K562 (cell line): ENCODE results near the gene UCHL5. TPM values are rescaled to one million over a fixed set of nuclear protein-coding genes. Genes with fewer than 3 reads are reported as not detected.

ENCODE experiments used
- COPS2 ChIP-seq: fragments of 450-650 bp; conservative IDR thresholded peaks from 2 replicates; pipeline ENCODE4 v1.6.1; 2016; ENCODE audit warnings: mild to moderate bottlenecking, moderate library complexity
- ELF4 ChIP-seq: fragments of 450-650 bp; formaldehyde crosslinking; IDR thresholded peaks from 2 replicates; pipeline ENCODE4 v1.4.0; 2022; ENCODE audit warnings: missing genetic modification characterization
- TSHZ1 ChIP-seq: fragments of 250-450 bp; sonication (Bioruptor Pico); IDR thresholded peaks from 2 replicates; pipeline ENCODE4 v1.4.0; 2020; ENCODE audit warnings: mild to moderate bottlenecking, moderate library complexity
- ZNF277 ChIP-seq: fragments of 250-450 bp; sonication (Bioruptor Pico); IDR thresholded peaks from 2 replicates; pipeline ENCODE4 v1.8.0; 2022; ENCODE audit warnings: inconsistent platforms, mild to moderate bottlenecking, moderate library complexity, borderline replicate concordance
- ZNF280A ChIP-seq: fragments of 450-650 bp; IDR thresholded peaks from 2 replicates; pipeline ENCODE4 v1.6.1; 2018; ENCODE audit warnings: mild to moderate bottlenecking, low read depth; ENCODE audit not compliant: partially characterized antibody
- polyA plus RNA-seq, 8 experiments: library from polyadenylated mRNA; depleted of rRNA in 4 of 8; stranded (reverse) in 5 of 8; unstranded in 3 of 8; fragments of >200 nt; fragmentation: Nextera tagmentation in 2 of 8; fragmentation: Illumina TruSeq in 1 of 8; extraction: Ambion mirVana in 2 of 8; extraction: Trizol in 1 of 8; gene quantifications; 2 replicates each; pipeline versions ENCODE4 v1.2.1 to v1.2.3, GENCODE V29; 2011 to 2014; ENCODE audit warnings: inconsistent platforms in 1 of 8, missing spikeins in 1 of 8
- total RNA-seq, 7 experiments: library from RNA; depleted of rRNA in 6 of 7; stranded (reverse); fragments of >200 nt in 6 of 7; fragmentation: Illumina TruSeq in 2 of 7; extraction: Trizol in 2 of 7; gene quantifications; 2 replicates each; pipeline versions ENCODE4 v1.2.1 to v1.2.3, GENCODE V29; 2011 to 2021; ENCODE audit warnings: low replicate concordance in 1 of 7
- TF ChIP-seq, protein P1 (sequence below): fragments of 450-650 bp; IDR thresholded peaks from 2 replicates; pipeline ENCODE4 v1.6.1; 2014; ENCODE audit warnings: low read depth, mild to moderate bottlenecking, moderate library complexity, borderline replicate concordance
- TF ChIP-seq, protein P2 (sequence below), 2 experiments: fragments of 450-650 bp in 1 of 2; sonication (generic) in 1 of 2; formaldehyde crosslinking in 1 of 2; IDR thresholded peaks; 2 replicates each; pipeline versions ENCODE4 v1.7.1 to v1.9.0; 2016 to 2022; ENCODE audit warnings: inconsistent platforms in 1 of 2, mild to moderate bottlenecking in 1 of 2, missing genetic modification reagents in 1 of 2

The UCHL5 gene
- total and polyA plus RNA-seq, 9 of the 15 experiments (the other 6 are each of a cell fraction or from before 2014, with no cell fraction given): 61.0 to 206 (median 122) TPM

GRCh38 chr1:193104907-193105820, 46.0 kb upstream of the UCHL5 start, which contains the start of gene GLRX2 (continued):
- TF ChIP-seq TSHZ1 (CRISPR knock-in tag): no peak
- no peak for TF ChIP-seq ZNF280A
- TF ChIP-seq, protein P1, sequence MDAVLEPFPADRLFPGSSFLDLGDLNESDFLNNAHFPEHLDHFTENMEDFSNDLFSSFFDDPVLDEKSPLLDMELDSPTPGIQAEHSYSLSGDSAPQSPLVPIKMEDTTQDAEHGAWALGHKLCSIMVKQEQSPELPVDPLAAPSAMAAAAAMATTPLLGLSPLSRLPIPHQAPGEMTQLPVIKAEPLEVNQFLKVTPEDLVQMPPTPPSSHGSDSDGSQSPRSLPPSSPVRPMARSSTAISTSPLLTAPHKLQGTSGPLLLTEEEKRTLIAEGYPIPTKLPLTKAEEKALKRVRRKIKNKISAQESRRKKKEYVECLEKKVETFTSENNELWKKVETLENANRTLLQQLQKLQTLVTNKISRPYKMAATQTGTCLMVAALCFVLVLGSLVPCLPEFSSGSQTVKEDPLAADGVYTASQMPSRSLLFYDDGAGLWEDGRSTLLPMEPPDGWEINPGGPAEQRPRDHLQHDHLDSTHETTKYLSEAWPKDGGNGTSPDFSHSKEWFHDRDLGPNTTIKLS: no peak
- TF ChIP-seq COPS2: no peak
- TF ChIP-seq, protein P2, sequence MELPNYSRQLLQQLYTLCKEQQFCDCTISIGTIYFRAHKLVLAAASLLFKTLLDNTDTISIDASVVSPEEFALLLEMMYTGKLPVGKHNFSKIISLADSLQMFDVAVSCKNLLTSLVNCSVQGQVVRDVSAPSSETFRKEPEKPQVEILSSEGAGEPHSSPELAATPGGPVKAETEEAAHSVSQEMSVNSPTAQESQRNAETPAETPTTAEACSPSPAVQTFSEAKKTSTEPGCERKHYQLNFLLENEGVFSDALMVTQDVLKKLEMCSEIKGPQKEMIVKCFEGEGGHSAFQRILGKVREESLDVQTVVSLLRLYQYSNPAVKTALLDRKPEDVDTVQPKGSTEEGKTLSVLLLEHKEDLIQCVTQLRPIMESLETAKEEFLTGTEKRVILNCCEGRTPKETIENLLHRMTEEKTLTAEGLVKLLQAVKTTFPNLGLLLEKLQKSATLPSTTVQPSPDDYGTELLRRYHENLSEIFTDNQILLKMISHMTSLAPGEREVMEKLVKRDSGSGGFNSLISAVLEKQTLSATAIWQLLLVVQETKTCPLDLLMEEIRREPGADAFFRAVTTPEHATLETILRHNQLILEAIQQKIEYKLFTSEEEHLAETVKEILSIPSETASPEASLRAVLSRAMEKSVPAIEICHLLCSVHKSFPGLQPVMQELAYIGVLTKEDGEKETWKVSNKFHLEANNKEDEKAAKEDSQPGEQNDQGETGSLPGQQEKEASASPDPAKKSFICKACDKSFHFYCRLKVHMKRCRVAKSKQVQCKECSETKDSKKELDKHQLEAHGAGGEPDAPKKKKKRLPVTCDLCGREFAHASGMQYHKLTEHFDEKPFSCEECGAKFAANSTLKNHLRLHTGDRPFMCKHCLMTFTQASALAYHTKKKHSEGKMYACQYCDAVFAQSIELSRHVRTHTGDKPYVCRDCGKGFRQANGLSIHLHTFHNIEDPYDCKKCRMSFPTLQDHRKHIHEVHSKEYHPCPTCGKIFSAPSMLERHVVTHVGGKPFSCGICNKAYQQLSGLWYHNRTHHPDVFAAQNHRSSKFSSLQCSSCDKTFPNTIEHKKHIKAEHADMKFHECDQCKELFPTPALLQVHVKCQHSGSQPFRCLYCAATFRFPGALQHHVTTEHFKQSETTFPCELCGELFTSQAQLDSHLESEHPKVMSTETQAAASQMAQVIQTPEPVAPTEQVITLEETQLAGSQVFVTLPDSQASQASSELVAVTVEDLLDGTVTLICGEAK (IDR thresholded peaks at IDR 0.05): 0 out of 2 replicates have a peak, but pooled peaks have one; percentile 48
- TF ChIP-seq, protein P2 (CRISPR knock-in tag; IDR thresholded peaks at IDR 0.05): no peak
- TF ChIP-seq ZNF277 (CRISPR knock-in tag): no peak
- TF ChIP-seq ELF4: no peak
